ENCODE measurements around the gene PRR3.
A peak's percentile ranks its signal among the peaks of the same experiment; 100 is the strongest.

The PRR3 gene

GRCh38 chr6:30541515-30542403 lies 15.3 kb upstream of the PRR3 start:
- peak; percentile 85 for DNase-seq

GRCh38 chr6:30542404-30542725 lies 14.7 kb upstream of the PRR3 start:
- DNase-seq, result no peak

GRCh38 chr6:30542915-30543314 lies 14.2 kb upstream of the PRR3 start:
- peak; percentile 13 for DNase-seq

GRCh38 chr6:30543821-30544220 lies 13.3 kb upstream of the PRR3 start:
- no peak for DNase-seq

GRCh38 chr6:30544666-30545272 lies 12.3 kb upstream of the PRR3 start:
- peak; percentile 79 for DNase-seq

- DNase-seq, result peak; percentile 15
Measured at GRCh38 chr6:30547454-30547853, 9.6 kb upstream of the PRR3 start.

GRCh38 chr6:30548375-30548774 lies 8.7 kb upstream of the PRR3 start:
- DNase-seq, result no peak

- DNase-seq, result no peak
Measured at GRCh38 chr6:30554404-30554803, 2.7 kb upstream of the PRR3 start.

GRCh38 chr6:30554962-30555815 lies 1.9 kb upstream of the PRR3 start:
- DNase-seq, result no peak

- DNase-seq, result no peak
Measured at GRCh38 chr6:30555816-30556065, 1.4 kb upstream of the PRR3 start.

GRCh38 chr6:30556066-30556905 lies 809 bp upstream of the PRR3 start, which contains the start of gene GNL1:
TSS of gene GNL1 (minus strand) at chr6:30556489. CDS start at chr6:30556203, 286 bp downstream.
- peak; percentile 92 for DNase-seq

GRCh38 chr6:30557683-30557981 lies 537 bp downstream of the PRR3 start:
- peak; percentile 65 for DNase-seq

- no peak for DNase-seq
Measured at GRCh38 chr6:30560930-30561329, 3.8 kb downstream of the PRR3 start.

GRCh38 chr6:30562470-30563425 lies 5.7 kb downstream of the PRR3 start:
- DNase-seq, result no peak

GRCh38 chr6:30564114-30564513 lies 7.0 kb downstream of the PRR3 start:
- no peak for DNase-seq

GRCh38 chr6:30565772-30566171 lies 8.7 kb downstream of the PRR3 start:
- DNase-seq, result no peak

- DNase-seq, result no peak
Measured at GRCh38 chr6:30568245-30568644, 11.2 kb downstream of the PRR3 start.

GRCh38 chr6:30570263-30570662 lies 13.2 kb downstream of the PRR3 start:
- DNase-seq, result no peak

- peak; percentile 61 for DNase-seq
Measured at GRCh38 chr6:30570740-30571074, 13.6 kb downstream of the PRR3 start.

- peak; percentile 98 for DNase-seq
Measured at GRCh38 chr6:30571075-30571761, 14.1 kb downstream of the PRR3 start, which contains the start of gene ABCF1. TSS of gene ABCF1 (plus strand) at chr6:30571442. CDS start at chr6:30571488, 46 bp downstream.

GRCh38 chr6:30571762-30572082 lies 14.6 kb downstream of the PRR3 start:
- DNase-seq, result no peak
